Left hindlimb (tissue), 1 donor: ENCODE data around the gene FMOD.

Experiments
- DNase-seq: peaks from one replicate; pipeline ENCODE4 v3.0.0-alpha.2; 2018

FMOD gene

DNA sequence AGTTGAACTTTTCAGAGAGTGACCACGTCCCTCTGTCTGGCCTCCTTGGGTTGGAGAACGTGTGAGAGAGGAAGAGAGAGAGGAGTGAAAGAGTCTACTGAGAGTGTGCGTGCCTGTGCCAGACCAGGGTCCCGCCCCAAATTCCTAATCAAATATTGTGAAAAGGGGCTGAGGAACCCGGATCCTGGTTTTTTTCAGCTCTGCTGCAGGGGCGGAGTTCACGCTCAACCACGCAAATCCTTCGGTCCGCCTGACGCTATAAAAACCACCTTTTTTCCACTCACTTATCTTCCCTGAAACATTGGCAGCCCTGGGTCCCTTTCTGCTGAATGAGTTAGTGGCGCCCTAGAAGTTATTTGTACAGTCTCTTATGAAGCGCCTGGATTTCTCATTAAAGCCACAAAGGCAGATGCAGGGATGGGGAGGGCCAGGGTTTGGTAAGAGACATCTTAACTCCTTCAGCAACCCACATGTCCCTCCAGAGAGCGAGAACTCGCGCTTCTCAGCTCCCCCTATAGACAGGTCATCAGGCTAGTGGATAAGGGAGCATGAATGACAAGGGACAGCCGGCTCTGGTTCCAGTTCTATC is at the start of gene FMOD:
Gene FMOD (minus strand): TSS at position 86 of the 589 bp plus-strand sequence. CDS start 2,852 bp downstream, outside the sequence.
- DNase-seq = peak; percentile 91

DNA sequence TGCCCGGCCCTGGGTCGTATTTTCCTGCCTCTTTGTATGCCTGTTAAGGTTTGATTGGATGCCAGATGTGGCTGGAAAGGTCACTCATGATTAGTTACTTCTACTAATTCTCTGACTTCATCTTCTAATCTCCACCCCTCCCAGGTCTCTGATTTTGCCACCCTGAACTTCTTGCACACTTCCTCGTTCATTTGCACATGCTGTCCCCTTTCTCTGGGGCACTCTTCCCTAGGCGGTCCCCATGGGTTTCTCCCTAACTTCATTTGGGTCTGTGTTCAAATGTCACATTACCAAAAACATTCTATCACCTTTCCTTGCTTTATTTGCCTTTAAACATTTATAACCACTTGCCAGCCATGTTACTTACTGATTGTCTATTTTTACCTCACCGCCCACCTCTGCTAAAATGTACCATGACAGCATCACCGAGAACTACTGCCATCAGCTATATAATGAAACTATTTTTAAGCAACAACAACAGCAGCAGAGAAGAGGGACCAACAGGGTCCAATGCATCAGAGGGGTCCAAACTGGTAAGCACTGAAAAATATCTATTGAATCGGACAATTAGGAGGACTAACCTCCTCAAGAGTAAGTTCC is 45.8 kb upstream of the FMOD start:
- no peak for DNase-seq

- DNase-seq = no peak
Measured at GRCh38 chr1:203395751-203396150, 44.8 kb upstream of the FMOD start.

DNA sequence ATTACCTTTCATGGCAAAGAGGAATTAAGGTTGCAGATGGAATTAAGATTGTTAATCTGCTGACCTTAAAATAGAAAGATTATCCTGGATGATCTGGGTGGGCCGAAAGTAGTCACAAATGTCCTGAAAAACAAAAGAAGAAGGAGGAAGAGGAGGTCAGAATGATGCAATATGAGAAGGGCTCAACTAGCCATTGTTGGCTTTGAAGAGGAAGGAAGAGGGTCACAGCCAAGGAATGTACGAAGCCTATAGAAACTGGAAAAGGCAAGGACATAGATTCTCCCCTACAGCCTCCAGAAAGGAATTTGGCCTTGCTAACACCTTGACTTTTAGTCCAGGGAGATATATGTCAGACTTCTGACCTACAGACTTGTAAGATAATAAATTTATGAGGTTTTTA is 39.4 kb upstream of the FMOD start:
- no peak for DNase-seq

DNA sequence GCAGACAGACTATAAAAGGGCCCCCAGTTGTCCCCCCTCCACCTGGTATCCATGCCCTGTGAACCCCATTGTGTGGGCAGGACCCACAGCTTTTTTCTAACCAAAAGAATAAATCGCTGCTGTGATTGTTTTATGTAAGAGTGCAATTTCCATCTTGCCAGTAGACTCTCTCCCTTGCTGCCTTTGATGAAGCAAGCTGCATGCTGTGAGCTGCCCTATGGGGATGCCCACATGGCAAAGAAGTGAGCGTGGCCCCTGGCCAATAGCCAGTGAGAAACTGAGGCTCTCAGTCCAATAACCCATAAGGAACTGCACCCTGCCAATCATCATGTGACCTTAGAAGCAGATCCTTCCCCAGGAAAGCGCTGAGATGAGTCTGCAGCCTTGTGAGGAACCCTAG is 37.8 kb upstream of the FMOD start:
- DNase-seq = no peak

DNA sequence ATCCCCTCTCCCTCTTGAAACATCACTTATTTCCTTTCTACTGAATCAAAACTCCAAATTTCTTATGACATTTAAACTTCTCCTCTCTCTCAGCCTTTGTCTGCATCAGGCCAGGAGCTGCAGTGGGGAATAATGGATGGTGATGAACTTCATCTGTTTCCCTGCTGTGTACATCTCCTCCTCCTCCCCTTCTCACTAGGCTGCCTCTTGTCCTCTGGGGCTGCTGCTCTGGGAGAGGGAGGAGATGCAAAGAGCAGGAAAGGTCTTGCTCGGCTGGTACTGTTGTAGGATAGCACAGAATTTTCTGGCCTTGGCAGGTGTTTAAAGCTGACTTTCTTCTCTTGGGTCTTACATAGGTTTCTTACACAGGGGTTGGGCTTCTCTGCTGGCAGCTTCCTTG is 31.1 kb upstream of the FMOD start:
- DNase-seq = no peak

- no peak for DNase-seq
Measured at GRCh38 chr1:203381151-203381751, 30.3 kb upstream of the FMOD start.

GRCh38 chr1:203380420-203381150 is 29.7 kb upstream of the FMOD start:
- DNase-seq = no peak

- no peak for DNase-seq
Measured at GRCh38 chr1:203379825-203380224, 28.9 kb upstream of the FMOD start.

DNA sequence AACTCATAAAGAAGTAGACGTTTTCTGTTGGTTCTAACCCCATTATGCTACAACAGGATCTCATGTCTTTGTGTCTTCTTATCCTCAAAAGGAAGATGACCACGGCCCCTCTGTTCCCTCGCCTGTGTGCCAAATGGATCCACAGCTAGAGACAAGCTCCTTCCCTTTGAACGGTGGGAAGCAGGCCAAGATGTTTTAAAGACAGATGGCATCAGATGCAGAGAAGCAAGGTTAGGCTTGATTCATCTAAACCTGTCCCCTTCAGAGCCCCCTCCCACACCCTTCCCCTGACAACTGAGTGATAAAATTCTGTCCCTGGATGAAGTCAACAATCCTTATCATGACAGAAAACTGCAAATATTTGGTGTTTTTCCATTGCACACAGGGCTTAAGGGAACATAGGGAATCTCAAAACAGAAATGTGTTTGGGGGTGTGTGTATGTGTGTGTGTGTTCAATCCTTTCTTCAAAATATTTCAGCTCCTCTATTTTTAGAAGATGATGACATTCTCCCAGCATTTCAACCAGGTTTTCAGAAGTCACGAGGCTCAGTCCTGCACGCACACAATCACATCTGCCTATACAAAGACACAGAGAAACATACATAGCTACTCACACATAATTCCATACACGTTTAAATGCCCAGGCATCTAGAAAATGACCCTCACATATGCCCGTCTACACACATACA is 27.8 kb upstream of the FMOD start:
- no peak for DNase-seq

- DNase-seq = no peak
Measured at GRCh38 chr1:203373991-203374390, 23.1 kb upstream of the FMOD start.

DNA sequence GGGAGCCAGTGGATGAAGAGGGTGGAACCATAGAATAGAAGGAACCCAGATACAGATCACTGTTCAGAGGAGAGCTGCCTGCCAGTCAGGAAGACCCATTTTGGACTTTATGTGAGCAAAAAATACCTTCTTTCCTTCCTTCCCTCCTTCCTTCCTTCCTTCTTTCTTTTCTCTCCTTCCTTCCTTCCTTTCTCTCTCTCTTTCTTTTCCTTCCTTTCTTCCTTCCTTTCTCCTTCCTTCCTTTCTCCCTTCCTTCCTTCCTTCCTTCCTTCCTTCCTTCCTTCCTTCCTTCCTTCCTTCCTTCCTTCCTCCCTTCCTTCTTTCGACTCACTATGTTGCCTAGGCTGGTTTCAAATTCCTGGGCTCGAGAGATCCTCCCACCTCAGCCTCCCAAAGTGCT is 22.1 kb upstream of the FMOD start:
- no peak for DNase-seq

DNA sequence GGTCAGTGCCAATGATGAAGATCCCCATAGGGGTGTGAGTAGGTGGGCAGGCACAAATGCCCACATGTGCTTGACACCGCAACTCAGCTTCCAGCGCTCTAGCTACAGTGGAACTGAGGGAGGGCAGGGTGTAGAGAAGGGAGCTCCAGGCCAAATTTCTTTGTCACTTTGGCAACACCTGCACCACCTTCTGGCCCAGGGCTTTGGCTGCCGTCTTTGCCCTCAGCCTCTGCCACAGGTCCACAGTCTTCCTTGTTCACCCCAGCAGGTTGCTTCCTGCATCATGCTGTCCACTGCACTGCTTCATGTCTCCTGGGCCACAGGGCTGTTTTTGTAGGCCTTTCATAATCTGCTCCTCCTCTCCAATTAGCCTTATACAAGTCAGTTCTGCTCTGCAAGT is 20.4 kb upstream of the FMOD start:
- DNase-seq = no peak

DNA sequence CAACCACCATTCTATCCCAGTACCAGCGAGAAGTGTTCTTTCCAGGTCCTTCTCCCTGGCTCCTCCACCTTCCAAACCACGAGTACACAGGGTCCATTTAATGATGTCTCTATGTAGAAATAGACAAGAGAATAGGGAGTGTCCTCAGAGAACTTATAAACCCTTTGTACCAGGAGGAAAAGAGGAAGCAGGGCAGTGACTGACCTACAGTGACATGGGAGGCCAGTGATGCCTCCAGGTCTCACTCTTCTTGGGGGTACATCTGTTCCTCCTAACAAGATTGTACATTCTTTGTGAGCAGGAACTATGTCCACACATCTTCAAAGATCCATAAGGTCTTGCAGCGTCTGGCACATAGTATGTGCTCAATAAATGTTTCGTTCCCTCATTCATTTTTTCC is 18.7 kb upstream of the FMOD start:
- no peak for DNase-seq

DNA sequence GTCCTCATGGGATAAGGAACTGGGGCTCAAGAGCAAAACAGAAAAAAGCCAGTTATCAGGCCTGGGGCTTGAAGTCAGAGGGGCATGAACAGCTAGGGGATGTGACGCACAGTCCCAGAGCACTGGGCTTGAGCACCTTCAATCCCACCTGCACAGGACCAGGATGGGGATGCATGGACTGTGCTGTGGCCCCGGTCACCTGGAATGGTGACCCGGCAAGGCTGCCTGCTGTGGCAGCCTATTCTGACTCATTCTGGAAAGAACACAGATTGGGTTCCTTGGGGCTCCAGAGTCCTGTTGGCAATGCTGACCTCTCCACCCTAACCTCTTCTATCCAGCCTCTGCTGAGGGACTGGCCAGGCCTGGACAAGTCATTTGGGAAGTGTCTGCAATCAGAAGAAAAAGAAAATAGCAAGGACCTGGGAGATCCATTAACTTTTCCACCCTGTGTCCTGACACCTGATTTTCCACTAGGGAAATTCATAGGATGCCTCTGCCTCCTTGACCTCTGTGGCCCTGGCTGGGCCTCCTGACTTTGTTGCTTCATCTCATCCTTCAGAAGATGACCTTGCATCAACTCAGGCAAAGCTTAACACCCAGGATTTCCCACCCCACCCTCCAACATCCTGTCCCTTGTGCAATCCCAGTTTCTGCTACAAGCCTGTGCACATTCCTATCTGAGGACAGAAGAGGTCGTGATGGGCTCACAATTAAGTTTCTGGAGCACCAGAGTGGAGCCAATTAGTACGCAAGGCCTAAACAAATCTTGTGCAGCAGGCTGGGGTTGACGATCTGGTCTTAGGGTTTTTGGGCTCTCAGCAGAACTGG is 17.9 kb upstream of the FMOD start:
- DNase-seq = no peak

DNA sequence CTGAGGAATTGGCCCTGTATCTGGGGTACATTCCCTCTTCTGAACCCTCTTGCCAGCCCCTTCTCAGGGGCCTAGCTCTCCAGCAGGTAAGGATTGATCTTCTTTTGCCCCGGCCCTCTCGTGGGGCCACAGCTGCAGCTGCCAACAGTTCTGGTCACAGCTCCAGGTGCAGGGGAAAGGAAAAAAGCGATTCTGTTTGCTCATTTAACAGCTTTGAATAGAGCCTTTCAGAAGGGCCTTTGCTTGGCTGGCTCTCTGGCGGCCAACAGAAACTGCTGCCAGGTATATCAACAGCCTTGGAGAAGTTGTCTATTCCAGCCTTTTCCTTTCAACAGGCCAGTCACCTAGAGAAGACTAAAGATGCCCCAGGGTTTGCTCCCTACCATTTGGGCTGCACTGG is 16.1 kb upstream of the FMOD start:
- no peak for DNase-seq

- no peak for DNase-seq
Measured at GRCh38 chr1:203366476-203366875, 15.6 kb upstream of the FMOD start.

DNA sequence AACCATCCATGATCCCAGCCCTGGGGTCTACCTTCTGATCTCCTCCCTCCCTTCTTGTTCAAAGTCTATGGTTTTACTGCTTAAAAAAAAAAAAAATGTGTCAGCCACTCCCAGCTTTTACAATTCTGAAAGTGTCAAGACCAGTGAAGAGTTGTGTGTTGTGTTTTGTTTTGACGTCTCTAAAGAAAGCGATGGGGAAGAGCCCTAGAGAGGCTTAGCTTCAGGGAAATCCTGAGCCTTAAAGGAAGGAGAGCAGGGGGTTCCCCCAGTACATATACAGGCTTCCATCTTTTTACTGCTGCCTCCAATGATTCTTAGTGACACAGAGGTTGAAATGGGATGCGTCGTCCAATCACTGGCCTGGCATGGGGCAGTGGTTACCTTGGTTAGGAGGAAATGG is 13.9 kb upstream of the FMOD start:
- DNase-seq = no peak

GRCh38 chr1:203364094-203364801 is 13.3 kb upstream of the FMOD start:
- DNase-seq = no peak

GRCh38 chr1:203362720-203363025 is 11.8 kb upstream of the FMOD start:
- DNase-seq = no peak

GRCh38 chr1:203361945-203362719 is 11.2 kb upstream of the FMOD start:
- no peak for DNase-seq
